Measurements from ENCODE around the gene ZW10.
"Not testable (repeated sequence)": the region's sequence is repeated elsewhere in the genome, so short reads cannot be mapped to it uniquely, and the experiment has no call there.

The ZW10 gene

GRCh38 chr11:113763040-113763439, 10.5 kb downstream of the ZW10 start:
- DNase-seq (ENCODE audit: low spot score): not testable (repeated sequence)

GRCh38 chr11:113760241-113760640, 13.3 kb downstream of the ZW10 start:
- DNase-seq (ENCODE audit: low spot score): no peak

GRCh38 chr11:113752932-113753331, 20.6 kb downstream of the ZW10 start:
- DNase-seq (ENCODE audit: low spot score): no peak

- DNase-seq (ENCODE audit: low spot score): no peak
Measured at GRCh38 chr11:113736323-113736722, 37.2 kb downstream of the ZW10 start.

GRCh38 chr11:113732092-113732491, 41.4 kb downstream of the ZW10 start:
- no peak for DNase-seq (ENCODE audit: low spot score)

GRCh38 chr11:113730887-113731726, 42.4 kb downstream of the ZW10 start:
- DNase-seq (ENCODE audit: low spot score): peak; percentile 59

GRCh38 chr11:113729456-113729855, 44.0 kb downstream of the ZW10 start:
- peak; percentile 23 for DNase-seq (ENCODE audit: low spot score)

- DNase-seq (ENCODE audit: low spot score): no peak
Measured at GRCh38 chr11:113728814-113729213, 44.7 kb downstream of the ZW10 start.

- no peak for DNase-seq (ENCODE audit: low spot score)
Measured at GRCh38 chr11:113725913-113726312, 47.6 kb downstream of the ZW10 start.

- no peak for DNase-seq (ENCODE audit: low spot score)
Measured at GRCh38 chr11:113725407-113725806, 48.1 kb downstream of the ZW10 start.

GRCh38 chr11:113724778-113725177, 48.7 kb downstream of the ZW10 start:
- no peak for DNase-seq (ENCODE audit: low spot score)

- no peak for DNase-seq (ENCODE audit: low spot score)
Measured at GRCh38 chr11:113723787-113724186, 49.7 kb downstream of the ZW10 start.

- DNase-seq (ENCODE audit: low spot score): no peak
Measured at GRCh38 chr11:113722934-113723333, 50.6 kb downstream of the ZW10 start.

- DNase-seq (ENCODE audit: low spot score): no peak
Measured at GRCh38 chr11:113722221-113722620, 51.3 kb downstream of the ZW10 start.

GRCh38 chr11:113721462-113722066, 51.9 kb downstream of the ZW10 start:
- DNase-seq (ENCODE audit: low spot score): no peak

- DNase-seq (ENCODE audit: low spot score): not testable (repeated sequence)
Measured at GRCh38 chr11:113720478-113720877, 53.0 kb downstream of the ZW10 start.

- no peak for DNase-seq (ENCODE audit: low spot score)
Measured at GRCh38 chr11:113715882-113716625, 57.4 kb downstream of the ZW10 start.

- DNase-seq (ENCODE audit: low spot score): no peak
Measured at GRCh38 chr11:113715273-113715672, 58.2 kb downstream of the ZW10 start.

- DNase-seq (ENCODE audit: low spot score): no peak
Measured at GRCh38 chr11:113710989-113711388, 62.5 kb downstream of the ZW10 start.

- DNase-seq (ENCODE audit: low spot score): no peak
Measured at GRCh38 chr11:113705871-113706655, 67.4 kb downstream of the ZW10 start, which contains the start of gene TMPRSS5. TMPRSS5 (minus strand) TSS chr11:113706308; CDS start chr11:113706224, 84 bp downstream.

- DNase-seq (ENCODE audit: low spot score): peak; percentile 11
Measured at GRCh38 chr11:113703551-113703950, 69.9 kb downstream of the ZW10 start.

GRCh38 chr11:113701491-113701890, 72.0 kb downstream of the ZW10 start:
- DNase-seq (ENCODE audit: low spot score): no peak

Measured in kidney tubule cell (primary cell).